HCT116 (cell line): ENCODE measurements around the gene VASN. TPM values are rescaled to one million over a fixed set of nuclear protein-coding genes. Genes with fewer than 3 reads are reported as not detected.

Experiments used
- ATAC-seq: fragments of 200-7000 bp; cut with Tn5 transposase; 2 replicates; pipeline ENCODE4 v1.9.1; 2020; ENCODE audit warnings: mild to moderate bottlenecking, moderate library complexity
- BruUV-seq: library from RNA; stranded (reverse); fragments of 400-500 nt; replicated peaks from 2 replicates; lab custom pipeline; 2021; lab: Mats Ljungman, UMichigan
- CTCF ChIA-PET: fragments of 300-600 bp; sonication (Branson Sonifier 250); formaldehyde crosslinking; loops from one replicate; lab custom pipeline; 2021; ENCODE audit warnings: antibody characterized with exemption; lab: Charles Lee
- POLR2A ChIA-PET: fragments of 300-600, 350-600 bp; sonication (Branson Sonifier 250); formaldehyde crosslinking; loops from one replicate; lab custom pipeline; 2021; ENCODE audit warnings: antibody characterized with exemption; lab: Charles Lee
- RAD21 ChIA-PET, 2 experiments: fragments of 300-600 bp; sonication (Branson Sonifier 250); formaldehyde crosslinking; loops; one replicate each; lab custom pipeline; 2023; ENCODE audit warnings: low total read pairs in 2 of 2; ENCODE audit not compliant: uncharacterized antibody in 2 of 2, unreplicated experiment in 2 of 2, low non-redundant PET in 1 of 2; lab: Charles Lee
- DNase-seq: peaks from one replicate; pipeline ENCODE4 v3.0.0-alpha.2; 2010; ENCODE audit warnings: low read depth, low spot score
- H2AFZ ChIP-seq: fragments of 200-600 bp; shearing (Covaris generic), sonication (generic); 2 replicates; pipeline ENCODE4 v1.6.1; 2017; ENCODE audit warnings: low read depth, mixed run types, mixed read lengths, antibody characterized with exemption, low read length; ENCODE audit not compliant: poor library complexity, severe bottlenecking
- H3K27ac ChIP-seq: 2 replicates; pipeline ENCODE4 v1.5.1; 2012; ENCODE audit warnings: low read depth, low read length
- H3K27me3 ChIP-seq: fragments of 200-600 bp; sonication (generic); 2 replicates; pipeline ENCODE4 v1.6.1; 2016; ENCODE audit warnings: mixed run types, low read length, mixed read lengths; ENCODE audit not compliant: insufficient read depth
- H3K36me3 ChIP-seq, 2 experiments: fragments of 200-500 bp in 1 of 2; fragments of 200-600 bp in 1 of 2; sonication (Bioruptor generic) in 1 of 2; sonication (generic) in 1 of 2; 2 replicates each; pipeline versions ENCODE4 v1.5.1 to v1.6.1; 2014 to 2016; ENCODE audit warnings: low read length in 2 of 2, inconsistent platforms in 1 of 2, mixed read lengths in 1 of 2, mixed run types in 1 of 2; ENCODE audit not compliant: insufficient read depth in 2 of 2, control insufficient read depth in 1 of 2
- H3K4me1 ChIP-seq, 2 experiments: fragments of 200-600 bp in 1 of 2; sonication (generic) in 1 of 2; 2 replicates each; pipeline versions ENCODE4 v1.5.1 to v1.6.1; 2012 to 2017; ENCODE audit warnings: low read length in 2 of 2, inconsistent platforms in 1 of 2, mild to moderate bottlenecking in 1 of 2, mixed read lengths in 1 of 2, mixed run types in 1 of 2, moderate library complexity in 1 of 2; ENCODE audit not compliant: insufficient read depth in 2 of 2, control insufficient read depth in 1 of 2
- H3K4me2 ChIP-seq: fragments of 200-600 bp; sonication (generic); 2 replicates; pipeline ENCODE4 v1.6.1; 2017; ENCODE audit warnings: mixed run types, low read length, mixed read lengths
- H3K4me3 ChIP-seq, 2 experiments: fragments of 200-600 bp in 1 of 2; sonication (generic) in 1 of 2; replicated peaks in 1 of 2; 2 replicates each; pipeline ENCODE4 v1.5.1; 2011 to 2016; ENCODE audit warnings: low read length in 2 of 2, control low read depth in 1 of 2, low read depth in 1 of 2, mild to moderate bottlenecking in 1 of 2, mixed read lengths in 1 of 2, mixed run types in 1 of 2
- H3K79me2 ChIP-seq: fragments of 200-600 bp; sonication (generic); 2 replicates; pipeline ENCODE4 v1.6.1; 2017; ENCODE audit warnings: mild to moderate bottlenecking, mixed run types, low read length, moderate library complexity, mixed read lengths; ENCODE audit not compliant: insufficient read depth
- H3K9ac ChIP-seq: fragments of 200-600 bp; sonication (generic); 2 replicates; pipeline ENCODE4 v1.6.1; 2016; ENCODE audit warnings: low read length, mixed read lengths
- H3K9me2 ChIP-seq: fragments of 200-600 bp; sonication (generic), shearing (Covaris generic); 2 replicates; pipeline ENCODE4 v1.6.1; 2017; ENCODE audit warnings: mixed run types, mild to moderate bottlenecking, moderate library complexity; ENCODE audit not compliant: insufficient read depth
- H3K9me3 ChIP-seq, 2 experiments: fragments of 200-500 bp in 1 of 2; fragments of 200-600 bp in 1 of 2; sonication (Bioruptor generic) in 1 of 2; sonication (generic) in 1 of 2; 2 replicates each; pipeline ENCODE4 v1.6.1; 2014 to 2017; ENCODE audit warnings: low read length in 2 of 2, mixed read lengths in 2 of 2, inconsistent platforms in 1 of 2, low read depth in 1 of 2, mild to moderate bottlenecking in 1 of 2, mixed run types in 1 of 2, moderate library complexity in 1 of 2; ENCODE audit not compliant: control insufficient read depth in 1 of 2, insufficient read depth in 1 of 2
- H4K20me1 ChIP-seq: fragments of 200-600 bp; sonication (generic), shearing (Covaris generic); 2 replicates; pipeline ENCODE4 v1.6.1; 2017; ENCODE audit warnings: mixed run types, mild to moderate bottlenecking, moderate library complexity; ENCODE audit not compliant: insufficient read depth
- JUND ChIP-seq: IDR thresholded peaks from 2 replicates; pipeline ENCODE4 v1.6.1; 2012
- POLR2AphosphoS5 ChIP-seq: IDR thresholded peaks from 2 replicates; pipeline ENCODE4 v1.6.1; 2011; ENCODE audit warnings: mild to moderate bottlenecking, low read depth, low read length, moderate library complexity
- RAD21 ChIP-seq: IDR thresholded peaks from 2 replicates; pipeline ENCODE4 v1.6.1; 2012; ENCODE audit warnings: low read depth, mild to moderate bottlenecking
- TCF7L2 ChIP-seq: IDR thresholded peaks from 2 replicates; pipeline ENCODE4 v1.7.0; 2011; ENCODE audit warnings: borderline replicate concordance, inconsistent platforms; ENCODE audit not compliant: insufficient read depth, insufficient read length; ENCODE audit errors: extremely low read depth
- intact Hi-C: fragments of 100-400 bp; cut with micrococcal nuclease; formaldehyde crosslinking; loops from 2 replicates; pipeline ENCODE4 v1.10.0; 2022
- total RNA-seq: library from RNA; stranded (reverse); gene quantifications from one replicate; pipeline ENCODE4 v1.2.1, GENCODE V29; 2021; ENCODE audit not compliant: unreplicated experiment
- TF ChIP-seq, protein P1 (sequence below), 3 experiments: fragments of 200-600 bp in 1 of 3; sonication (generic) in 1 of 3; IDR thresholded peaks in 2 of 3; conservative IDR thresholded peaks in 1 of 3; 2 replicates each; pipeline ENCODE4 v1.5.1; 2012 to 2017; ENCODE audit warnings: low read depth in 2 of 3, low read length in 2 of 3, antibody characterized with exemption in 1 of 3, borderline replicate concordance in 1 of 3, control low read depth in 1 of 3, mild to moderate bottlenecking in 1 of 3, mixed read lengths in 1 of 3, mixed run types in 1 of 3, moderate library complexity in 1 of 3; ENCODE audit not compliant: insufficient read depth in 1 of 3
- TF ChIP-seq, protein P2 (sequence below): IDR thresholded peaks from 2 replicates; pipeline ENCODE4 v1.6.1; 2012; ENCODE audit warnings: low read depth

Gene VASN
- total RNA-seq, 1 experiment from 2014 or later: 6.3 TPM

DNA sequence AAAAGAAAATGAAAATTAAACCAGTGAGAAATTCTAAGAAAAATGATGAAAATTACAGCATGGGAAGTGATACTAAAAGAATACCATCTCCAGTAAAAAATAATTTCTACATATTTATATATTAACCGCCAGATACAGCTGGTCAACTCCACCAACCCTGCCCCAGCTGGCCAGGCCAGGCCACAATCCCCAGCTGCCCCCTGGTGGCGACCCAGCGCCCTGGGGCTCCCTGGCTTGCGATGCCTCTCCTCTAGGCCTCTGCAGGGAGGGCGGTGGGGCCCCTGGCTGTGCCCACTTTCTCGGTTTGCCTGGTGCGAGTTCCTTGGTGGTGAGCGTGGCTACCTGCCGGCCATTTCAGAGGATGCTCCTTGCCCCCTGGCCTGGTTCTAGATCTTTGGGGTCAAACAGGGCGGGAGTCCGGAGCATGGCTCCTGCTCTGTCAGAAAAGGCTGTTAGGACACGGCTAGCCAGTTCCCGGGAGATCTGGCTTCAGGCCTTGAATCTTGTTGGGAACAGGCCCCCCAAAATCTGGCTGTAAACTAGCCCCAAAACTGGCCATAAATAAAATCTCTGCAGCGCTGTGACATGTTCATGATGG is 41.3 kb upstream of the VASN start:
- intact Hi-C loops: loop anchor here (1.0 to 2.0 kb wide), 3 partner anchors 42 to 348 kb away; no protein-coding TSS in a partner anchor
- H3K79me2 ChIP-seq: peaks cover 74% of the 10 kb centered on the region
- H3K9ac ChIP-seq: no peak overlapping the region
- H2AFZ ChIP-seq: no peak overlapping the region
- H3K36me3 ChIP-seq: peaks cover 0 to 8% of the 10 kb centered on the region in 2 experiments; a peak in 2 of 4 replicates
- ATAC-seq (peak; percentile 94), DNase-seq (no peak)
- CTCF ChIA-PET: interaction anchor here (0.6 to 2.9 kb wide), 16 partner anchors 16 to 348 kb away, joined by 3 to 15 read pairs (median 4); partner anchors contain the start of genes PAM16 and TFAP4
- H3K4me2 ChIP-seq: no peak overlapping the region
- RAD21 ChIA-PET: interaction anchor here (0.6 to 1.0 kb wide), 5 partner anchors 42 to 349 kb away, joined by 3 to 5 read pairs (median 4); no protein-coding TSS in a partner anchor
- 0 out of 2 replicates have a peak, but pooled peaks cover 3% of the 10 kb centered on the region for H4K20me1 ChIP-seq
- peaks cover 2 to 22% of the 10 kb centered on the region in 2 experiments; a peak in 2 of 4 replicates for H3K4me1 ChIP-seq
- POLR2A ChIA-PET: no interaction called here
- no peak overlapping the region for H3K4me3 ChIP-seq
- no peak for TF ChIP-seq TCF7L2
- TF ChIP-seq POLR2AphosphoS5: peak; percentile 22; the same call in 1 of the 2 replicates
- TF ChIP-seq JUND: no peak
- peak; percentile 98 for TF ChIP-seq RAD21
- TF ChIP-seq, protein P1, sequence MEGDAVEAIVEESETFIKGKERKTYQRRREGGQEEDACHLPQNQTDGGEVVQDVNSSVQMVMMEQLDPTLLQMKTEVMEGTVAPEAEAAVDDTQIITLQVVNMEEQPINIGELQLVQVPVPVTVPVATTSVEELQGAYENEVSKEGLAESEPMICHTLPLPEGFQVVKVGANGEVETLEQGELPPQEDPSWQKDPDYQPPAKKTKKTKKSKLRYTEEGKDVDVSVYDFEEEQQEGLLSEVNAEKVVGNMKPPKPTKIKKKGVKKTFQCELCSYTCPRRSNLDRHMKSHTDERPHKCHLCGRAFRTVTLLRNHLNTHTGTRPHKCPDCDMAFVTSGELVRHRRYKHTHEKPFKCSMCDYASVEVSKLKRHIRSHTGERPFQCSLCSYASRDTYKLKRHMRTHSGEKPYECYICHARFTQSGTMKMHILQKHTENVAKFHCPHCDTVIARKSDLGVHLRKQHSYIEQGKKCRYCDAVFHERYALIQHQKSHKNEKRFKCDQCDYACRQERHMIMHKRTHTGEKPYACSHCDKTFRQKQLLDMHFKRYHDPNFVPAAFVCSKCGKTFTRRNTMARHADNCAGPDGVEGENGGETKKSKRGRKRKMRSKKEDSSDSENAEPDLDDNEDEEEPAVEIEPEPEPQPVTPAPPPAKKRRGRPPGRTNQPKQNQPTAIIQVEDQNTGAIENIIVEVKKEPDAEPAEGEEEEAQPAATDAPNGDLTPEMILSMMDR (IDR thresholded peaks at IDR 0.05 in 2 of 3, conservative IDR thresholded peaks at IDR 0.05 in 1 of 3; ENCODE audit: borderline replicate concordance in 1 of 3, insufficient read depth in 1 of 3, low read depth in 2 of 3, low read length in 2 of 3): peak; percentile 87 to 98 (median 94)
- TF ChIP-seq, protein P2, sequence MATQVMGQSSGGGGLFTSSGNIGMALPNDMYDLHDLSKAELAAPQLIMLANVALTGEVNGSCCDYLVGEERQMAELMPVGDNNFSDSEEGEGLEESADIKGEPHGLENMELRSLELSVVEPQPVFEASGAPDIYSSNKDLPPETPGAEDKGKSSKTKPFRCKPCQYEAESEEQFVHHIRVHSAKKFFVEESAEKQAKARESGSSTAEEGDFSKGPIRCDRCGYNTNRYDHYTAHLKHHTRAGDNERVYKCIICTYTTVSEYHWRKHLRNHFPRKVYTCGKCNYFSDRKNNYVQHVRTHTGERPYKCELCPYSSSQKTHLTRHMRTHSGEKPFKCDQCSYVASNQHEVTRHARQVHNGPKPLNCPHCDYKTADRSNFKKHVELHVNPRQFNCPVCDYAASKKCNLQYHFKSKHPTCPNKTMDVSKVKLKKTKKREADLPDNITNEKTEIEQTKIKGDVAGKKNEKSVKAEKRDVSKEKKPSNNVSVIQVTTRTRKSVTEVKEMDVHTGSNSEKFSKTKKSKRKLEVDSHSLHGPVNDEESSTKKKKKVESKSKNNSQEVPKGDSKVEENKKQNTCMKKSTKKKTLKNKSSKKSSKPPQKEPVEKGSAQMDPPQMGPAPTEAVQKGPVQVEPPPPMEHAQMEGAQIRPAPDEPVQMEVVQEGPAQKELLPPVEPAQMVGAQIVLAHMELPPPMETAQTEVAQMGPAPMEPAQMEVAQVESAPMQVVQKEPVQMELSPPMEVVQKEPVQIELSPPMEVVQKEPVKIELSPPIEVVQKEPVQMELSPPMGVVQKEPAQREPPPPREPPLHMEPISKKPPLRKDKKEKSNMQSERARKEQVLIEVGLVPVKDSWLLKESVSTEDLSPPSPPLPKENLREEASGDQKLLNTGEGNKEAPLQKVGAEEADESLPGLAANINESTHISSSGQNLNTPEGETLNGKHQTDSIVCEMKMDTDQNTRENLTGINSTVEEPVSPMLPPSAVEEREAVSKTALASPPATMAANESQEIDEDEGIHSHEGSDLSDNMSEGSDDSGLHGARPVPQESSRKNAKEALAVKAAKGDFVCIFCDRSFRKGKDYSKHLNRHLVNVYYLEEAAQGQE: no peak
- no peaks in the 10 kb centered on the region for H3K9me3 ChIP-seq
- BruUV-seq: no TSS peak
- H3K27me3 ChIP-seq: no peaks in the 10 kb centered on the region
- no peak overlapping the region for H3K27ac ChIP-seq
- H3K9me2 ChIP-seq: no peaks in the 10 kb centered on the region
